IMR-90 (cell line): Measurements from ENCODE around the gene COX10. TPM values are rescaled to one million over a fixed set of nuclear protein-coding genes. Genes with fewer than 3 reads are reported as not detected.

Experiments used
- ATAC-seq: fragments of 200-7000 bp; cut with Tn5 transposase; 2 replicates; pipeline ENCODE4 v1.9.1; 2020; ENCODE audit warnings: low read depth, mild to moderate bottlenecking, moderate library complexity
- BruUV-seq: library from RNA; stranded (reverse); fragments of 400-500 nt; replicated peaks from 2 replicates; lab custom pipeline; 2021; lab: Mats Ljungman, UMichigan
- CTCF ChIA-PET: fragments of 300-600 bp; formaldehyde crosslinking; extraction: SDS; loops from one replicate; lab custom pipeline; 2021; ENCODE audit warnings: antibody characterized with exemption; lab: Yijun Ruan, JAX
- POLR2A ChIA-PET: fragments of 300-600 bp; sonication (Branson Sonifier 250); formaldehyde crosslinking; loops from one replicate; lab custom pipeline; 2022; ENCODE audit warnings: antibody characterized with exemption; ENCODE audit not compliant: unreplicated experiment; lab: Charles Lee
- DNase-seq: peaks from one replicate; pipeline ENCODE4 v3.0.0; 2013
- H2AFZ ChIP-seq: replicated peaks from 2 replicates; pipeline ENCODE3; 2013; ENCODE audit warnings: low read length, mild to moderate bottlenecking; ENCODE audit not compliant: poor library complexity
- H2AK5ac ChIP-seq: 2 replicates; pipeline ENCODE4 v1.6.1; 2013; ENCODE audit warnings: low read depth, low read length, inconsistent platforms
- H2AK9ac ChIP-seq: replicated peaks from 2 replicates; pipeline ENCODE3; 2013; ENCODE audit warnings: mild to moderate bottlenecking, low read depth, low read length, moderate library complexity; ENCODE audit not compliant: poor library complexity
- H2BK120ac ChIP-seq: 2 replicates; pipeline ENCODE4 v1.6.1; 2013; ENCODE audit warnings: low read depth, low read length, inconsistent platforms
- H2BK15ac ChIP-seq: 3 replicates; pipeline ENCODE4 v1.6.1; 2013; ENCODE audit warnings: low read depth, low read length, inconsistent platforms
- H2BK20ac ChIP-seq: 2 replicates; pipeline ENCODE4 v1.6.1; 2013; ENCODE audit warnings: low read depth, mild to moderate bottlenecking, inconsistent platforms, low read length, moderate library complexity
- H2BK5ac ChIP-seq: 2 replicates; pipeline ENCODE4 v1.6.1; 2013; ENCODE audit warnings: mild to moderate bottlenecking, low read depth, low read length, inconsistent platforms; ENCODE audit not compliant: poor library complexity, severe bottlenecking
- H3K14ac ChIP-seq: replicated peaks from 2 replicates; pipeline ENCODE4 v1.6.1; 2013; ENCODE audit warnings: low read depth, low read length, inconsistent platforms
- H3K18ac ChIP-seq: 2 replicates; pipeline ENCODE4 v1.6.1; 2013; ENCODE audit warnings: low read depth, low read length, control low read depth
- H3K23ac ChIP-seq: 2 replicates; pipeline ENCODE4 v1.6.1; 2013; ENCODE audit warnings: low read depth, low read length, inconsistent platforms
- H3K27ac ChIP-seq: 2 replicates; pipeline ENCODE4 v1.5.1; 2013; ENCODE audit warnings: mild to moderate bottlenecking, control low read depth, low read length; ENCODE audit not compliant: insufficient read depth
- H3K27me3 ChIP-seq: 2 replicates; pipeline ENCODE4 v1.6.1; 2013; ENCODE audit warnings: low read length; ENCODE audit not compliant: control insufficient read depth, insufficient read depth
- H3K36me3 ChIP-seq: 2 replicates; pipeline ENCODE4 v1.6.1; 2013; ENCODE audit warnings: low read length, mixed read lengths; ENCODE audit not compliant: control insufficient read depth, insufficient read depth
- H3K4ac ChIP-seq: 2 replicates; pipeline ENCODE4 v1.6.1; 2013; ENCODE audit warnings: low read depth, low read length, inconsistent platforms
- H3K4me1 ChIP-seq: 2 replicates; pipeline ENCODE4 v1.6.1; 2013; ENCODE audit warnings: low read length, mixed read lengths; ENCODE audit not compliant: control insufficient read depth, insufficient read depth
- H3K4me2 ChIP-seq: 2 replicates; pipeline ENCODE4 v1.6.1; 2013; ENCODE audit warnings: low read depth, mild to moderate bottlenecking, control low read depth, low read length, moderate library complexity
- H3K4me3 ChIP-seq: 2 replicates; pipeline ENCODE4 v1.5.1; 2013; ENCODE audit warnings: low read depth, mild to moderate bottlenecking, control low read depth, low read length, moderate library complexity; ENCODE audit not compliant: insufficient read depth
- H3K56ac ChIP-seq: 2 replicates; pipeline ENCODE4 v1.6.1; 2013; ENCODE audit warnings: low read length, inconsistent platforms; ENCODE audit not compliant: insufficient read depth; ENCODE audit errors: extremely low read depth
- H3K79me1 ChIP-seq, 2 experiments: 2 replicates each; pipeline ENCODE4 v1.6.1; 2013; ENCODE audit warnings: low read length in 2 of 2, inconsistent platforms in 1 of 2, low read depth in 1 of 2
- H3K9ac ChIP-seq: 2 replicates; pipeline ENCODE4 v1.6.1; 2013; ENCODE audit warnings: low read depth, low read length, control low read depth
- H3K9me1 ChIP-seq: 2 replicates; pipeline ENCODE4 v1.6.1; 2013; ENCODE audit warnings: low read length, inconsistent platforms; ENCODE audit not compliant: insufficient read depth
- H3K9me3 ChIP-seq: 2 replicates; pipeline ENCODE4 v1.6.1; 2013; ENCODE audit warnings: low read length; ENCODE audit not compliant: control insufficient read depth, insufficient read depth
- H4K20me1 ChIP-seq: 2 replicates; pipeline ENCODE4 v1.6.1; 2013; ENCODE audit warnings: low read length, inconsistent platforms; ENCODE audit not compliant: insufficient read depth
- H4K5ac ChIP-seq: 2 replicates; pipeline ENCODE4 v1.6.1; 2013; ENCODE audit warnings: mild to moderate bottlenecking, low read depth, low read length, control low read depth
- H4K8ac ChIP-seq, 2 experiments: 2 replicates each; pipeline ENCODE4 v1.6.1; 2013; ENCODE audit warnings: low read depth in 2 of 2, low read length in 2 of 2, control low read depth in 1 of 2, inconsistent platforms in 1 of 2
- H4K91ac ChIP-seq: 2 replicates; pipeline ENCODE4 v1.6.1; 2013; ENCODE audit warnings: low read depth, low read length, inconsistent platforms; ENCODE audit not compliant: insufficient read depth
- CTCF ChIP-seq: conservative IDR thresholded peaks from 2 replicates; pipeline ENCODE4 v1.5.1; 2012; ENCODE audit warnings: mild to moderate bottlenecking, low read depth, low read length, improper control_type of control experiment
- RFX5 ChIP-seq: IDR thresholded peaks from 2 replicates; pipeline ENCODE4 v1.8.0; 2012; ENCODE audit warnings: low read depth, mild to moderate bottlenecking, low read length, moderate library complexity
- WGBS, 2 experiments: methylation state at CpG; one replicate each; pipeline versions ENCODE4 v1.1.5 to v1.1.7; 2013; ENCODE audit warnings: missing lambda C conversion rate in 2 of 2; ENCODE audit not compliant: insufficient read length in 1 of 2; ENCODE audit errors: extremely low coverage in 2 of 2; 5-methylcytosine and 5-hydroxymethylcytosine counted together
- dilution Hi-C: fragments of 300-500 bp; cut with HindIII; formaldehyde crosslinking; loops from one replicate; pipeline ENCODE4 v1.14.3; 2018; ENCODE audit warnings: low sequenced_read_pairs; ENCODE audit not compliant: unreplicated experiment
- in situ Hi-C: fragments of 300-500 bp; cut with MboI; formaldehyde crosslinking; loops from 3 replicates; pipeline ENCODE4 v1.14.3; 2019; ENCODE audit warnings: low sequenced_read_pairs, inconsistent platforms, mixed read lengths
- intact Hi-C: fragments of 100-400 bp; cut with micrococcal nuclease; formaldehyde crosslinking; loops from 2 replicates; pipeline ENCODE4 v1.10.0; 2022
- polyA plus RNA-seq, 3 experiments: library from polyadenylated mRNA; depleted of rRNA; stranded (reverse); fragments of >200 nt; gene quantifications; 2 replicates each; pipeline ENCODE4 v1.2.3, GENCODE V29; 2012; ENCODE audit warnings: low replicate concordance in 1 of 3
- total RNA-seq: library from RNA; depleted of rRNA; stranded (reverse); fragments of >200 nt; gene quantifications from 2 replicates; pipeline ENCODE4 v1.2.3, GENCODE V29; 2012

COX10 gene
- total and polyA plus RNA-seq, 2 of the 4 experiments (the other 2 are of a cell fraction), result 15.4 to 16.1 TPM

- DNase-seq, result no peak
- in situ Hi-C loops (no loop called here), dilution Hi-C loops (no loop called here), intact Hi-C loops (no loop called here)
- no peaks in the 10 kb centered on the region for H3K4me1 ChIP-seq
- H3K79me1 ChIP-seq, result no peaks in the 10 kb centered on the region
- no peak overlapping the region for H3K4me3 ChIP-seq
- no peak overlapping the region for H3K56ac ChIP-seq
- no peaks in the 10 kb centered on the region for H3K9me3 ChIP-seq
- TF ChIP-seq RFX5 (no peak), CTCF (0 out of 2 replicates have a peak, but pooled peaks have one; percentile 3)
- H3K9me1 ChIP-seq, result peaks cover 5% of the 10 kb centered on the region; the same call in 1 of the 2 replicates
- H3K27me3 ChIP-seq, result no peaks in the 10 kb centered on the region
- no peak overlapping the region for H2AFZ ChIP-seq
- H2AK9ac ChIP-seq, result peak overlapping the region; percentile 6
- H2BK120ac ChIP-seq, result no peak overlapping the region
- H2BK15ac ChIP-seq, result no peak overlapping the region
- H4K8ac ChIP-seq, result no peak overlapping the region
- no peak overlapping the region for H2AK5ac ChIP-seq
- H3K23ac ChIP-seq, result no peak overlapping the region
- H2BK5ac ChIP-seq, result no peak overlapping the region
- H4K91ac ChIP-seq, result no peak overlapping the region
- H3K4me2 ChIP-seq, result no peak overlapping the region
- no peak for ATAC-seq
- H2BK20ac ChIP-seq, result no peak overlapping the region
- H3K36me3 ChIP-seq, result peaks cover 5% of the 10 kb centered on the region
- no peak overlapping the region for H3K27ac ChIP-seq
- no peak overlapping the region for H4K5ac ChIP-seq
- no TSS peak for BruUV-seq
- 83% methylated on average over 1 of the region's 4 CpGs; no CpG with 5 or more reads in 1 of the 2 experiments for WGBS, 2 experiments
- ChIA-PET POLR2A (no interaction called here), CTCF (no interaction called here)
- H3K4ac ChIP-seq, result no peak overlapping the region
- H3K14ac ChIP-seq, result no peak overlapping the region
- H3K18ac ChIP-seq, result no peak overlapping the region
- no peaks in the 10 kb centered on the region for H4K20me1 ChIP-seq
- H3K9ac ChIP-seq, result no peak overlapping the region
These were observed 127.2 kb downstream of the COX10 start for GRCh38 chr17:14196377-14196997.
